HFFc6 (cell line): ENCODE measurements around the gene SFTPA1. TPM values are rescaled to one million over a fixed set of nuclear protein-coding genes. Genes with fewer than 3 reads are reported as not detected.
"Not testable (repeated sequence)": the region's sequence is repeated elsewhere in the genome, so short reads cannot be mapped to it uniquely, and the experiment has no call there.

Experiments
- DNase-seq: peaks from one replicate; pipeline ENCODE4 v3.0.0-alpha.2; 2018
- H3K27ac Mint-ChIP-seq: 2 replicates; pipeline ENCODE4 v1.8.0; 2020; ENCODE audit warnings: mild to moderate bottlenecking, mixed read lengths
- H3K27me3 Mint-ChIP-seq: 2 replicates; pipeline ENCODE4 v1.8.0; 2021; ENCODE audit warnings: mild to moderate bottlenecking, moderate library complexity, mixed read lengths; ENCODE audit not compliant: insufficient read depth
- H3K36me3 Mint-ChIP-seq: 2 replicates; pipeline ENCODE4 v1.8.0; 2021; ENCODE audit warnings: low read depth, mixed read lengths
- H3K4me1 Mint-ChIP-seq: 2 replicates; pipeline ENCODE4 v1.8.0; 2020; ENCODE audit warnings: low read depth, mixed read lengths
- H3K4me3 Mint-ChIP-seq: 2 replicates; pipeline ENCODE4 v1.8.0; 2020; ENCODE audit warnings: mild to moderate bottlenecking, moderate library complexity, mixed read lengths
- H3K9me3 Mint-ChIP-seq: 2 replicates; pipeline ENCODE4 v1.8.0; 2020; ENCODE audit warnings: mild to moderate bottlenecking, mixed read lengths
- total RNA-seq, 6 experiments: library from RNA; stranded (reverse); fragmentation: NEBNext Ultra II Directional; extraction: Animal tissue kit (Norgen Biotek cat#: 25700); gene quantifications; 2 replicates in 1 of 6; 3 replicates in 5 of 6; pipeline ENCODE4 v1.2.3, GENCODE V29; 2021
- TF ChIP-seq, protein P1 (sequence below): fragments of 200-600 bp; sonication (generic); IDR thresholded peaks from 2 replicates; pipeline ENCODE4 v1.5.0; 2021; ENCODE audit warnings: antibody characterized with exemption, mild to moderate bottlenecking

SFTPA1 gene
- total RNA-seq, 6 experiments from 2014 or later: not detected

DNA sequence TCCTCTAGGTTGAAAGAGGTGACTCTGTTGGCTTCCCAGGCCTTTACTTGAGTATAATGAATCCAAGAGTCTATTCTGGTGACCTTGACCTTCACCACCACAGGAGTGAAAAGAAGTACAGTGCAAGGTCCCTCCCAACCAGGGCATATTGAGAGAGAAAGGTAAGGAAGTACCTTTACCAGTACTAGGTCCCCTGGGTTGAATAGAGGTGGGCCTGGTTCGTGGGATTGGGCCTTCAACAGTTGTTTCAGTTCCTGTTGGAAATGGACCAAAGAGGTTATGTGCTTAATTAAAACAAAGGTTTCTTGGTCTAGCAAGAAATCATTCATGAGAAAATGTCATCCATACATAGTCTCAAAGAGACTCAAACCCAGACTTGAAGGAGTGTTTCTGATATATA, 6.4 kb upstream of the SFTPA1 start:
- Mint-ChIP-seq H3K36me3 (no peaks in the 10 kb centered on the region), H3K4me1 (no peaks in the 10 kb centered on the region), H3K27me3 (peaks cover 40% of the 10 kb centered on the region), H3K4me3 (no peak overlapping the region), H3K27ac (no peak overlapping the region), H3K9me3 (no peaks in the 10 kb centered on the region; the same call in 1 of the 2 replicates)
- TF ChIP-seq, protein P1, sequence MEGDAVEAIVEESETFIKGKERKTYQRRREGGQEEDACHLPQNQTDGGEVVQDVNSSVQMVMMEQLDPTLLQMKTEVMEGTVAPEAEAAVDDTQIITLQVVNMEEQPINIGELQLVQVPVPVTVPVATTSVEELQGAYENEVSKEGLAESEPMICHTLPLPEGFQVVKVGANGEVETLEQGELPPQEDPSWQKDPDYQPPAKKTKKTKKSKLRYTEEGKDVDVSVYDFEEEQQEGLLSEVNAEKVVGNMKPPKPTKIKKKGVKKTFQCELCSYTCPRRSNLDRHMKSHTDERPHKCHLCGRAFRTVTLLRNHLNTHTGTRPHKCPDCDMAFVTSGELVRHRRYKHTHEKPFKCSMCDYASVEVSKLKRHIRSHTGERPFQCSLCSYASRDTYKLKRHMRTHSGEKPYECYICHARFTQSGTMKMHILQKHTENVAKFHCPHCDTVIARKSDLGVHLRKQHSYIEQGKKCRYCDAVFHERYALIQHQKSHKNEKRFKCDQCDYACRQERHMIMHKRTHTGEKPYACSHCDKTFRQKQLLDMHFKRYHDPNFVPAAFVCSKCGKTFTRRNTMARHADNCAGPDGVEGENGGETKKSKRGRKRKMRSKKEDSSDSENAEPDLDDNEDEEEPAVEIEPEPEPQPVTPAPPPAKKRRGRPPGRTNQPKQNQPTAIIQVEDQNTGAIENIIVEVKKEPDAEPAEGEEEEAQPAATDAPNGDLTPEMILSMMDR: no peak
- no peak for DNase-seq

DNA sequence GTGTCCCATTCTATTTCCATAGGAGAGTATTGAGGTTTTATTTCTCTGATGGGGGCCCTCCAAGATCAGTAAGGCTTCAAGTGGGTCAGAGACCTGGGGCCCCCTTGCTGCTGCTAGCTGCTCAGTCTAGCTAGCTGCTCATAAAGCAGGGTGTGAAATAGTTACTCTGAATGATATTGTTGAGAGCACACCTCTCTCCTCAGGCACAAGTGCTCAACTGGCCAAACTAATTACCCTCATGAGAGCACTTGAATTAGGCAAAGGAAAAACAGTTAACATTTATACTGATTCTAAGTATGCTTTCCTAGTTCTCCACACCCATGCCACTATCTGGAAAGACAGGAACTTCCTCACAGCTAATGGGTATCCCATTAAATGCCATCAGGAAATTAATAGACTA, 5.4 kb upstream of the SFTPA1 start:
- DNase-seq: no peak
- H3K4me1 Mint-ChIP-seq: no peaks in the 10 kb centered on the region
- H3K36me3 Mint-ChIP-seq: no peaks in the 10 kb centered on the region
- peaks cover 36% of the 10 kb centered on the region for H3K27me3 Mint-ChIP-seq
- H3K4me3 Mint-ChIP-seq: no peak overlapping the region
- H3K9me3 Mint-ChIP-seq: no peaks in the 10 kb centered on the region
- TF ChIP-seq, protein P1: no peak
- no peak overlapping the region for H3K27ac Mint-ChIP-seq

DNA sequence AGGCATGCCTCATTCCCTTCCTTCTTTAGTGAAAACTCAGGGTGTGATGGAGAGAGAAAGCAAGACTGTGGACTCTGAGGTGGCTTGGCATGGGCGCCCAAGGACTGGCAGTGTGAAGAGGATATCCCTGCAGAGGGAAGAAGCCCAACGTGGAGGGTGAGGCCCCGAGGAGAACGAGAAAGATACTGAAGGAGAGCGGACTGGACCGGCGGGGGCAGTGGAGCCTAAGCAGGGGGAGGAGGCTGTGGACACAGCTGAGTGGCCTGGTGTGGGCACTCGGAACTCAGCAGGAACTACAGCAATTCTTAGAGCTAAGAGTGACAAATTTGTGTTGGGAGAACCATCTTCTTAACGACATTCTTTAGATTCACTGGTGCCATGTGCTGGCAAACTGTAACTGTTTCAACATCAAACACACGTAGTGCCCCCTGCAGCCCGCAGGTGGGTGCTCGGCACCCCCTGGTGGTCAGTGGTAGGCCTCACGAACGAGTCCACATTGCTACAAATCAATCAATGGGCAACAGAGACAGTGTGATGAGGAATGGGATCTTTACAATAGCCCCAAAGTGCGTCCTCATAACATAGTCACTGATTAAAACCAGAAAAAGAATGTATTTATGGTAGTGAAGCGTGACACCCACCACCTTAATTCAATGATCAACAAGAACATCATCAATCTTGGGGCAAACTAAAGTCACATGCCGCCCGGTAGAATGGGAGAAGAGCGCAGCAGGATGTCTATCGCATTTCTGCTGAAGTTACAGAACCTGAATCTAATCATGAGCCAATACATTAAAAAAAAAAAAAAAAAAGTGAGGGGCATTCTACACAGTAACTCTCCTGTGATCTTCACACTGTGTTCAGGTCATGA, 2.0 kb upstream of the SFTPA1 start:
- Mint-ChIP-seq H3K4me3 (no peak overlapping the region), H3K4me1 (peaks cover 7% of the 10 kb centered on the region; the same call in 1 of the 2 replicates), H3K9me3 (no peaks in the 10 kb centered on the region), H3K27me3 (peaks cover 41% of the 10 kb centered on the region), H3K27ac (no peak overlapping the region), H3K36me3 (no peaks in the 10 kb centered on the region)
- TF ChIP-seq, protein P1: peak; percentile 80
- DNase-seq: no peak

DNA sequence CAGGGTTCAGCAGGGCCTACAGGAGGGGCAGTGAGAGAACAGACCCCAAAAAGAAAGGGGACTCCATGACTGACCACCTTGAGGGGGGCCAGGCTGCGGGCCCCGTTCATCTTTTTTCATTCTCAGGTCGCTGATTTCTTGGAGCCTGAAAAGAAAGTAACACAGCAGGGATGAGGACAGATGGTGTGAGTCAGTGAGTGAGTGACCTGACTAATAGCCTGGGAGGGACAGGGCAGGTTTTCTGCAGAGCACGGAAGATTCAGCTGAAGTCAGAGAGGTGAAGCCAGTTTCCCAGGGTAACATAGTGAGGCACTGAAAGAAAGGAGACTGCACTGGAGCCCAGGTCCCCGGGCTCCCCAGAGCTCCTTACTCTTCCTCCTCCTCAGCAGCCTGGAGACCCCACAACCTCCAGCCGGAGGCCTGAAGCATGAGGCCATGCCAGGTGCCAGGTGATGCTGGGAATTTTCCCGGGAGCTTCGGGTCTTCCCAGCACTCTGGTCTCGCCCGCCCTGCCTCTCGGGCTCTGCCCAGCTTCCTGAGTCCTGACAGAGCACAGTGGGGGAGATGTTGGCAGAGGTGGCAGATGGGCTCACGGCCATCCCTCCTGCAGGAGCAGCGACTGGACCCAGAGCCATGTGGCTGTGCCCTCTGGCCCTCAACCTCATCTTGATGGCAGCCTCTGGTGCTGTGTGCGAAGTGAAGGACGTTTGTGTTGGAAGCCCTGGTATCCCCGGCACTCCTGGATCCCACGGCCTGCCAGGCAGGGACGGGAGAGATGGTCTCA, 646 bp downstream of the SFTPA1 start:
- H3K4me3 Mint-ChIP-seq, H3K27ac Mint-ChIP-seq, H3K36me3 Mint-ChIP-seq, H3K4me1 Mint-ChIP-seq, H3K9me3 Mint-ChIP-seq: not testable (repeated sequence)
- peaks cover 27% of the 10 kb centered on the region for H3K27me3 Mint-ChIP-seq
- DNase-seq: peak; percentile 32

DNA sequence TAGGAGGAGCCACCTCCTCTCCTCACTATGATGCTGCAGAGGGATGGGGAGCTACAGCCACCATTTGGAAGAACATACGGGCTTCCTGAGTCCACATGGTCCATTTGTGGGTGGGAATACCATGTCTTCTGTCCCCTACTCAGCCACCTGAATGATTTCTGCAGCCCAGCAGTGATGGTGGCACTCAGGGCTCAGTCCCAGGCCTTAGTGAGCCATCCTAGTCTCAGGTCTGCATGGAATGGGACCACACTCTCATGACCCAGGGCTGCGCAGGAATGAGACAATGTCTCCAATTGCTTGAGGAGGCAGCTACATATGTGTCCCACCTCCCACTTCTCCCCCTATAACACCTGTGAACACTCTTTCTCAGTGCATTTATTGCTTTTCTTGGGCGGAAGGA, 4.8 kb downstream of the SFTPA1 start:
- TF ChIP-seq, protein P1: no peak
- Mint-ChIP-seq H3K4me3 (no peak overlapping the region), H3K4me1 (peaks cover 7% of the 10 kb centered on the region; the same call in 1 of the 2 replicates), H3K27me3 (peaks cover 20% of the 10 kb centered on the region), H3K36me3 (no peaks in the 10 kb centered on the region), H3K27ac (no peak overlapping the region), H3K9me3 (peaks cover 5% of the 10 kb centered on the region; the same call in 1 of the 2 replicates)
- DNase-seq: no peak

DNA sequence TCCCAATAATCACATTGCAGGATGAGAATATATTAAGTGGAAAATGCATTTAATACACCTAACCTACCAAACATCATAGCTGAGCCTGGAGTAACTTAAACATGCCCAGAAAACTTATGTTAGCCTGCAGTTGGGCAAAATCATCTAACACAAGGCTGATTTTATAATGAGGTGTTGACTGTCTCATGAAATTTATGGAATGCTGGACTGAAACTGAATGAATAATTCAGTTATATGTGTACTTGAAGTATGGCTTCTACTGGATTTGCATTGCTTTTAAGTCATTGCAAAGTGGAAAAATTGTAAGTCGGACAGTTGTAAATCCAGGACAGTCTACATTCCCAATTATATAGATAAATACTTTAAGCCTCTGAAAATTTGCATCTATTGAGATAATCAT, 5.4 kb downstream of the SFTPA1 start:
- Mint-ChIP-seq H3K27ac (no peak overlapping the region), H3K4me3 (no peak overlapping the region), H3K9me3 (peaks cover 5% of the 10 kb centered on the region; the same call in 1 of the 2 replicates), H3K27me3 (peaks cover 20% of the 10 kb centered on the region), H3K36me3 (no peaks in the 10 kb centered on the region), H3K4me1 (peaks cover 1% of the 10 kb centered on the region; the same call in 1 of the 2 replicates)
- TF ChIP-seq, protein P1: no peak
- DNase-seq: no peak

DNA sequence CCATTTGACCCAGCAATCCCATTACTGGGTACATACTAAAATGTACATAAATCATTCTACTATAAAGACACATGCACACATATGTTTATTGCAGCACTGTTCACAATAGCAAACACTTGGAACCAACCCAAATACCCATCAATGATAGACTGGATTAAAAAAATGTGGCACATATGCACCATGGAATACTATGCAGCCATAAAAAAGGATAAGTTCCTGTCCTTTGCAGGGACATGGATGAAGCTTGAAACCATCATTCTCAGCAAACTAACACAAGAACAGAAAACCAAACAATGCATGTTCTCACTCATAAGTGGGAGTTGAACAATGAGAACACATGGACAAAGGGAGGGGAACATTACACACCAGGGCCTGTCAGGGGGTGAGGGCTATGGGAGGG, 12.9 kb downstream of the SFTPA1 start:
- not testable (repeated sequence) for DNase-seq, H3K36me3 Mint-ChIP-seq, H3K4me1 Mint-ChIP-seq, H3K9me3 Mint-ChIP-seq, H3K4me3 Mint-ChIP-seq, H3K27ac Mint-ChIP-seq
- peaks cover 10% of the 10 kb centered on the region for H3K27me3 Mint-ChIP-seq
